HFF-Myc (cell line): ENCODE results near the gene HIBCH.

ENCODE experiments used
- DNase-seq: peaks from one replicate; pipeline ENCODE4 v3.0.0-alpha.2; 2011; ENCODE audit warnings: low read depth; ENCODE audit errors: extremely low read depth
- H3K4me3 ChIP-seq: replicated peaks from 2 replicates; pipeline ENCODE4 v1.5.1; 2011; ENCODE audit warnings: low read depth, mild to moderate bottlenecking, control low read depth, low read length
- TF ChIP-seq, protein P1 (sequence below): IDR thresholded peaks from 2 replicates; pipeline ENCODE4 v1.5.1; 2012; ENCODE audit warnings: mild to moderate bottlenecking, low read depth, low read length, control low read depth; ENCODE audit errors: missing control alignments

The HIBCH gene

DNA sequence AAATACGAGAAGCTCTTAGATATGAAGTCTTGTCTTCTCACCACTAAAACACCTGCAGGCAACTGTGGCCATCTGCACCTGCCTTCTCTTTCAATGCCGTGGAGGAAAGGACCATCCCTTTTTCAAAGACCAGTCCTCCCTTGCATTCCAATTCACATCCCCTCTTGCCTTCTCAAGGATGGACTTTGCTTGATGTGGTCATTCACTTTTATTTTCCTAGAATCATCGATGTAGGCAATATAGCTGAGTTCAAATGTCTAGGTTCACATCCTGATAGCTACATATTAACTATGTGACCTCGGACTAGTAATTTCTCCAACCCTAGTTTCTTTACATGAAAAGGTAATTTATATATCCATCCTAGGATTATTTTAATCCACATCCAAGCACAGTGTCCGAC, 110.1 kb downstream of the HIBCH start:
- TF ChIP-seq, protein P1, sequence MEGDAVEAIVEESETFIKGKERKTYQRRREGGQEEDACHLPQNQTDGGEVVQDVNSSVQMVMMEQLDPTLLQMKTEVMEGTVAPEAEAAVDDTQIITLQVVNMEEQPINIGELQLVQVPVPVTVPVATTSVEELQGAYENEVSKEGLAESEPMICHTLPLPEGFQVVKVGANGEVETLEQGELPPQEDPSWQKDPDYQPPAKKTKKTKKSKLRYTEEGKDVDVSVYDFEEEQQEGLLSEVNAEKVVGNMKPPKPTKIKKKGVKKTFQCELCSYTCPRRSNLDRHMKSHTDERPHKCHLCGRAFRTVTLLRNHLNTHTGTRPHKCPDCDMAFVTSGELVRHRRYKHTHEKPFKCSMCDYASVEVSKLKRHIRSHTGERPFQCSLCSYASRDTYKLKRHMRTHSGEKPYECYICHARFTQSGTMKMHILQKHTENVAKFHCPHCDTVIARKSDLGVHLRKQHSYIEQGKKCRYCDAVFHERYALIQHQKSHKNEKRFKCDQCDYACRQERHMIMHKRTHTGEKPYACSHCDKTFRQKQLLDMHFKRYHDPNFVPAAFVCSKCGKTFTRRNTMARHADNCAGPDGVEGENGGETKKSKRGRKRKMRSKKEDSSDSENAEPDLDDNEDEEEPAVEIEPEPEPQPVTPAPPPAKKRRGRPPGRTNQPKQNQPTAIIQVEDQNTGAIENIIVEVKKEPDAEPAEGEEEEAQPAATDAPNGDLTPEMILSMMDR: no peak
- H3K4me3 ChIP-seq: no peak overlapping the region
- no peak for DNase-seq

DNA sequence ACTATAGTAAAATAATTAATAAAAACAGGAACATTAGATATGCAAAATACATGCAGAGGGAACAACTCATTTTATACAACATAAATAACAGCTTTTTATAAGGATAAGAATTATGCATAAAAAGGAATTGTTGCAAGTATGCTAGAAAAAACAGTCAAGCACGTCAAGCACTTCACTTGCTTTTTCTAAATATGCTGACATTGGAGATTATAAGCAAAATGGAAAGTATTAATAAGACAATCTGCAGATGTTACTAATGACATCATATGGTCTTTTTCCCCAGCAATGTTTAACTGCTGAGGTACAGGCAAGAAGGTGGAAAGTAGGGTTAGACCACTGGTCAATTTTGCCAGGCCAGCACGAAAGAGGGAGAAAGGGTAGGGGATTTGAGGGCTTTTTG, 111.7 kb downstream of the HIBCH start:
- no peak overlapping the region for H3K4me3 ChIP-seq
- TF ChIP-seq, protein P1: no peak
- no peak for DNase-seq

DNA sequence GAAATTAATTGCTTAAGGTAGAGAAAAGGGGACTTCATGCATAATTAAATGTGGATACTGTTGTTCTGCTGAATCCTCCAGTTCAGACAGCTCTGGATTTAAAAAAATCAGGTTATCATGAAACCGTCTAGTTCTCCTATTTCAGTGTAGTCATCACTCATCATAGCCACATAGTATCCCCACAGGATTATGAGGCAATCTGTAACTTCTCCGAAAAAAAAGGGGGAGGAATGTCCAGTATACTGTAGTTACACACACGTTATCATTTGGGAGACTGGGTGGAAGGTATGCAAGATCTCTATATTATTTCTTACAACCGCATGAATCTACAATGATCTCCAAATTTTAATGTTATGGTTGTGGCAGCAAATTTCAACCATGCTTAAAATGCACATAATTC, 114.0 kb downstream of the HIBCH start:
- TF ChIP-seq, protein P1: no peak
- H3K4me3 ChIP-seq: no peak overlapping the region
- DNase-seq: no peak

DNA sequence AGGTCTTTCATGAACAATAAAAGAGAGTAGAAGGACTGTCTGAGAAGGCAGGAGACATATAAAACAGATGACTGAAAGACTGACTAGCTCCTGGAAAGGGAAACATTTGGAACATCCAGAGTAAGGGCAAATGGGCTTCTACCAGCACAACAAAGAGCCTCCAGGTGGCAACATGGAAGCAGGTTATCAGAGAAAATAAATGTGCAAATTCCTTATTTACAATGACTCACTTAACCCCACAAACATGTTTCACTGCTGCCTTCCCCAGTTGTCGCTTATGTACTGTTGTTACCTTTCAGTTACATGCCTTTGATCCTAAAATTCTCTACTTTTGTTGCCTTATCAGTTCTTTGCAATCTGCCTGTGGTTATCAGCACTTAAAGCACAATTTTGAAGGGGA, 117.0 kb downstream of the HIBCH start:
- no peak overlapping the region for H3K4me3 ChIP-seq
- TF ChIP-seq, protein P1: no peak
- no peak for DNase-seq

DNA sequence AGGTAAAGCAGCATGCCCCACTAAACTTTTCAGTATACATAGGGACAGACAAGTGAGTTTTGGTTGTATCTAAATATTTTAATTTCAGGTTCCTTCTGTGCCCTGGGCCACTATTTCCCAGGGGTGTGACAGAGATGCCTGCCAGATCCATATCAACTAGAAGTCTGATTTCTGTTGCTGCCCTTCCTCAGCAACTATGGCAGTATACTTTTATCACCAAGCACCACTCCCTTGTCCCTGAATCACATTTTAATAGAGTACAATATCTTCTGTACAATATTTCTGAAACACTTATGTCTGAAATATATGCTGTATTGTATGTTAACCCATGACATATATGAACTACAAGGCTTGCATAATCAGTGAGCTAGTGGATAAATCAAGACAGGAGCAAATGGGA, 117.6 kb downstream of the HIBCH start:
- DNase-seq: no peak
- H3K4me3 ChIP-seq: no peak overlapping the region
- TF ChIP-seq, protein P1: no peak

DNA sequence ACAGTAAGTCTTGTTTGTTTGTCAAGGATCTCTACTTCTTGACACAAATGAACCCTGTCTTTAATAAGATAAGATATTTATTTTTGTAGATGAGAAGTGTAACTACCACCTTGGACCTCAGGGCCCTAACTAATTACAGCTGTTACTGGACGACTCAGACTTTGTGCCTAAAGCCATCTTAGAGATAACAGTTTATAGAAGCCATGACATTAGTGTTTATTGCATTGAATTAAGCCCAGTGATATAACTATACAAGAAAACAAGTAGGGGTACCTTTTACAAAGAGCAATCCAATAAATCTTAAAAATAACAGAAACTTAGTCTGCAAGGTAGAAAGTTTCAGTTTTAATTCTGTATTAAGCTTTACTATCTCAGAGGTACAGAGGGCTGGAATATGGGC, 119.0 kb downstream of the HIBCH start:
- no peak overlapping the region for H3K4me3 ChIP-seq
- no peak for DNase-seq
- TF ChIP-seq, protein P1: no peak

DNA sequence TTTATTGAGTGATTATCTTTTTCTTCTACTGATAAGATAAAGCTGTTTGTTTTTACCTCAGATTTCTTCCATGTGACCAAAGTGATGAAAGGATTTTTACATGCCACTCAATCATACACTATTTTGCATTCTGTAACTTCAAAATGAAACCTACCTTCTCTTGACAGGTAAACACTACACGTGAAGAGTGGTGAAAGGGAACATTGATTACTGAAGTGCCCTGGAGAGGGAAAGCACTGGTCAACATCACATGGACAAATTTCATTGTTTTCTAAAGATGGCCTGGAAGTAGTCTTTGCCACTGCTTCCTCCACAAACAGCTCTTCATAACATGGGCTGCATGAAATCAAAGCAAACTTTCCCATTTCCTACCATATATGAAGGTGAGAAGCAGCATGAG, 120.1 kb downstream of the HIBCH start:
- TF ChIP-seq, protein P1: no peak
- DNase-seq: no peak

More for the DNA sequence above, 120.1 kb downstream of the HIBCH start:
- H3K4me3 ChIP-seq: no peak overlapping the region
